UCSD-AML1 (cell line): Measurements from ENCODE around the gene LRFN4.

ENCODE experiments used
- DNase-seq: peaks from one replicate; lab custom pipeline; 2025; ENCODE audit not compliant: unreplicated experiment; lab: John Stamatoyannopoulos, UW

Gene LRFN4

GRCh38 chr11:66888282-66888681 is 31.4 kb downstream of the LRFN4 start:
- no peak for DNase-seq

GRCh38 chr11:66889960-66890359 is 33.1 kb downstream of the LRFN4 start:
- DNase-seq = no peak

GRCh38 chr11:66891851-66892660 is 35.2 kb downstream of the LRFN4 start:
- peak; percentile 21 for DNase-seq

- DNase-seq = no peak
Observed at GRCh38 chr11:66892911-66893310, 36.0 kb downstream of the LRFN4 start.

- no peak for DNase-seq
Observed at GRCh38 chr11:66894141-66894540, 37.3 kb downstream of the LRFN4 start.

- DNase-seq = no peak
Observed at GRCh38 chr11:66901964-66902390, 45.1 kb downstream of the LRFN4 start.

GRCh38 chr11:66902486-66903177 is 45.8 kb downstream of the LRFN4 start:
- no peak for DNase-seq

GRCh38 chr11:66904055-66904454 is 47.2 kb downstream of the LRFN4 start:
- no peak for DNase-seq

- DNase-seq = no peak
Observed at GRCh38 chr11:66904561-66904960, 47.7 kb downstream of the LRFN4 start.

GRCh38 chr11:66904981-66905521 is 48.2 kb downstream of the LRFN4 start:
- no peak for DNase-seq

- no peak for DNase-seq
Observed at GRCh38 chr11:66905631-66906030, 48.8 kb downstream of the LRFN4 start.

- DNase-seq = no peak
Observed at GRCh38 chr11:66906061-66906733, 49.3 kb downstream of the LRFN4 start.

- DNase-seq = no peak
Observed at GRCh38 chr11:66907751-66908630, 51.1 kb downstream of the LRFN4 start.

GRCh38 chr11:66909181-66909580 is 52.3 kb downstream of the LRFN4 start:
- no peak for DNase-seq

- DNase-seq = no peak
Observed at GRCh38 chr11:66910016-66910415, 53.2 kb downstream of the LRFN4 start.
